HEK293 (cell line): Measurements from ENCODE around the gene MALT1.

Experiments
- GLI4 ChIP-seq: fragments of 450-650 bp; formaldehyde crosslinking; IDR thresholded peaks from 2 replicates; pipeline ENCODE4 v1.5.1; 2016; ENCODE audit warnings: missing biosample characterization, missing genetic modification characterization
- PRDM4 ChIP-seq: fragments of 450-650 bp; formaldehyde crosslinking; IDR thresholded peaks from 2 replicates; pipeline ENCODE4 v1.5.1; 2017; ENCODE audit warnings: missing biosample characterization, missing genetic modification characterization

- TF ChIP-seq GLI4 (tag by site-specific recombination) (no peak), PRDM4 (no peak)
Observed at GRCh38 chr18:58661423-58661822, 9.8 kb upstream of the MALT1 start.
